Vagina (tissue), 2 donors: ENCODE measurements around the gene DCAKD. TPM values are rescaled to one million over a fixed set of nuclear protein-coding genes. Genes with fewer than 3 reads are reported as not detected.
"Not testable (repeated sequence)": the region's sequence is repeated elsewhere in the genome, so short reads cannot be mapped to it uniquely, and the experiment has no call there.

Source experiments
- DNase-seq, 2 donors: peaks; one replicate each; pipeline ENCODE4 v3.0.0-alpha.2; 2017; ENCODE audit errors: extremely low spot score in 2 of 2
- H3K27ac ChIP-seq: fragments of 200-600 bp; sonication (generic); one replicate; pipeline ENCODE4 v1.5.1; 2019
- H3K27me3 ChIP-seq: fragments of 200-600 bp; sonication (generic); one replicate; pipeline ENCODE4 v1.5.1; 2019
- H3K36me3 ChIP-seq, 2 donors: fragments of 200-600 bp; sonication (generic); one replicate each; pipeline ENCODE4 v1.5.1; 2017 to 2019
- H3K4me1 ChIP-seq: fragments of 200-600 bp; sonication (generic); one replicate; pipeline ENCODE4 v1.5.1; 2019
- H3K4me3 ChIP-seq, 2 donors: fragments of 200-600 bp; sonication (generic); 1 replicate in 1 of 2; 2 replicates in 1 of 2; pipeline ENCODE4 v1.5.1; 2016 to 2019
- H3K9me3 ChIP-seq: fragments of 200-600 bp; sonication (generic); one replicate; pipeline ENCODE4 v1.5.1; 2019
- POLR2A ChIP-seq, 2 donors: fragments of 450-650 bp; IDR thresholded peaks; one replicate each; pipeline ENCODE4 v1.6.1; 2017; ENCODE audit warnings: antibody characterized with exemption in 2 of 2, mild to moderate bottlenecking in 2 of 2, moderate library complexity in 2 of 2
- POLR2AphosphoS5 ChIP-seq, 2 donors: sonication (generic); formaldehyde crosslinking; IDR thresholded peaks; one replicate each; pipeline ENCODE4 v1.9.0; 2017; ENCODE audit warnings: antibody characterized with exemption in 2 of 2, mild to moderate bottlenecking in 2 of 2, low read depth in 1 of 2; ENCODE audit not compliant: insufficient read depth in 1 of 2
- intact Hi-C: fragments of 100-400 bp; cut with DNase I; formaldehyde crosslinking; loops from one replicate; pipeline ENCODE4 v1.15.1; 2023
- total RNA-seq: library from RNA; depleted of rRNA; stranded (reverse); fragments of >200 nt; gene quantifications from one replicate; pipeline ENCODE4 v1.2.3, GENCODE V29; 2016
- TF ChIP-seq, protein P1 (sequence below), 3 experiments: fragments of 450-650 bp in 2 of 3; fragments of 200-600 bp in 1 of 3; sonication (generic) in 1 of 3; IDR thresholded peaks; one replicate each; pipeline ENCODE4 v1.5.1; 2017 to 2019; ENCODE audit warnings: antibody characterized with exemption in 3 of 3, mild to moderate bottlenecking in 2 of 3, moderate library complexity in 2 of 3

DCAKD gene
- total RNA-seq, 1 donor from 2014 or later, result 54.5 TPM

DNA sequence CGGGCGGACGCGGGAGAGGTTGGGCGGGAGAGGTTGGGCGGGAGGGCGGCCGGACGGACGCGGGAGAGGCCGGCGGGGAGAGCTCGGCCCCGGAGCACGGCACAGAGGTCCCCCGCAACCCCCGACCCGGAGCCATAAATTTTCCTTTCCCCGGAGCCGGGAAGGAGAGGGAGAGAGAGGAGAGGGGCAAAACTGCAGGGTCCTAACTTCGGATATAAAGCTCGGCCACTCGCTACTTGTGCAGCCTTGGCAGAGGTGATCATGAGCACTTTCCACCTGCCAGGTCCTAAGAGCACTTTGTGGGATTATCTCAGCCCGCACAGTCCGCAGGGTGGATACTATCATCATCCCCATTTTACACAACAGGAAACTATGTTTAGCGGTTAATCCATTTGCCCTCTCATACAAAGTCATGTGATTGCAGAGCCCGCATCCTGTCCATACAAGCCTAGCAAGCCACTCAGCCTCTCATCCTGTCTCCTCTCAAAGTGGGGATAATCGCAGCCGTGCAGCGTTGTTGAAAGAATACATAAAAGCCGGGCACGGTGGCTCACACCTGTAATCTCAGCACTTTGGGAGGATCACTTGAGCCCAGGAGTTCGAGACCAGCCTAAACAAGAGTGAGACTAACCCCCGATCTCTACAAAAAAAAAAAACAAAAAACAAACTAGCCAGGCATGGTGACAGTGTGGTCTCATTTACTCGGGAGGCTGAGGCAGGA is 780 bp upstream of the DCAKD start:
- Histone ChIP-seq H3K36me3 (no peaks in the 10 kb centered on the region), H3K27ac (peak overlapping the region; percentile 91), H3K9me3 (no peaks in the 10 kb centered on the region), H3K4me3 (peak overlapping the region; percentile 54 to 64), H3K4me1 (peaks cover 31% of the 10 kb centered on the region), H3K27me3 (no peaks in the 10 kb centered on the region)
- DNase-seq, result no peak
- TF ChIP-seq POLR2AphosphoS5 (IDR thresholded peaks at IDR 0.05; ENCODE audit: insufficient read depth in 1 of 2, low read depth in 1 of 2) (peak in 1 of 2 donors; percentile 93), POLR2A (IDR thresholded peaks at IDR 0.05) (peak in 1 of 2 donors; percentile 78)
- TF ChIP-seq, protein P1, sequence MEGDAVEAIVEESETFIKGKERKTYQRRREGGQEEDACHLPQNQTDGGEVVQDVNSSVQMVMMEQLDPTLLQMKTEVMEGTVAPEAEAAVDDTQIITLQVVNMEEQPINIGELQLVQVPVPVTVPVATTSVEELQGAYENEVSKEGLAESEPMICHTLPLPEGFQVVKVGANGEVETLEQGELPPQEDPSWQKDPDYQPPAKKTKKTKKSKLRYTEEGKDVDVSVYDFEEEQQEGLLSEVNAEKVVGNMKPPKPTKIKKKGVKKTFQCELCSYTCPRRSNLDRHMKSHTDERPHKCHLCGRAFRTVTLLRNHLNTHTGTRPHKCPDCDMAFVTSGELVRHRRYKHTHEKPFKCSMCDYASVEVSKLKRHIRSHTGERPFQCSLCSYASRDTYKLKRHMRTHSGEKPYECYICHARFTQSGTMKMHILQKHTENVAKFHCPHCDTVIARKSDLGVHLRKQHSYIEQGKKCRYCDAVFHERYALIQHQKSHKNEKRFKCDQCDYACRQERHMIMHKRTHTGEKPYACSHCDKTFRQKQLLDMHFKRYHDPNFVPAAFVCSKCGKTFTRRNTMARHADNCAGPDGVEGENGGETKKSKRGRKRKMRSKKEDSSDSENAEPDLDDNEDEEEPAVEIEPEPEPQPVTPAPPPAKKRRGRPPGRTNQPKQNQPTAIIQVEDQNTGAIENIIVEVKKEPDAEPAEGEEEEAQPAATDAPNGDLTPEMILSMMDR (IDR thresholded peaks at IDR 0.05), result no peak
- intact Hi-C loops, result loop anchor here (5.0 kb wide), 1 partner anchor 45 kb away; no protein-coding TSS in a partner anchor

DNA sequence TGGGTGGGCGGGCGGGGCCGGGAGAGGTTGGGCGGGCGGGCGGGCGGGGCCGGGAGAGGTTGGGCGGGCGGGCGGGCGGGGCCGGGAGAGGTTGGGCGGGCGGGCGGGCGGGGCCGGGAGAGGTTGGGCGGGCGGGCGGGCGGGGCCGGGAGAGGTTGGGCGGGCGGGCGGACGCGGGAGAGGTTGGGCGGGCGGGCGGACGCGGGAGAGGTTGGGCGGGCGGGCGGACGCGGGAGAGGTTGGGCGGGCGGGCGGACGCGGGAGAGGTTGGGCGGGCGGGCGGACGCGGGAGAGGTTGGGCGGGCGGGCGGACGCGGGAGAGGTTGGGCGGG is 254 bp upstream of the DCAKD start:
- not testable (repeated sequence) for H3K9me3 ChIP-seq, H3K36me3 ChIP-seq, DNase-seq, H3K27me3 ChIP-seq
- peak overlapping the region; percentile 54 to 64 for H3K4me3 ChIP-seq
- peaks cover 34% of the 10 kb centered on the region for H3K4me1 ChIP-seq
- intact Hi-C loops, result loop anchor here (5.0 kb wide), 1 partner anchor 46 kb away; no protein-coding TSS in a partner anchor
- peak overlapping the region; percentile 91 for H3K27ac ChIP-seq

DNA sequence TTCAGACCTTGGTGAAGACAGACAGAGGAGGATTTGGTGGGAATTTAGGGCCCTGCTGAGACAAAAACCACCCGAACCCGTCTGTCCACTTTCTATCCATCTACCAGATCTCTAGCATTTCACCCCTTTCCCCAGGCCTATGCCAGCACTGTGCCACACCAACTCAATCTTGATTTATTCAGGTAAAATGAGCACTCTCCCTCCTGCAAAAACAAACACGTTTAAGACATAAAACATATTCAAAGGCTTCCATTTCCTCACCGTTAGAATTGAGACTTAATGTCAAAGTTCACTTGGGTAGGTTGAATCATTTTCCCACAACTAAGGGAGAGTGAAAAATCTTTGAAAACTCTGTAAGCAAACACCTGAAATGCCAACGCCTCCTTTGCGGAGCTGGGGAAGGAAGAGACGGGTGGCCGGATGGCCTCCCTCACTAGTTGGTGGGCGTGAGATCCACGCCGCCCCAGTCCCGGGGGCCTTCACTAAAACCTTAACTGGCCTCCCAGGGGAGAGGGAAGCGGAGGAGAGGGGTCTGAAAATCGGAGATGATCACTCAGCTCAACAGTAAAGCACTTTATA is 862 bp downstream of the DCAKD start:
- TF ChIP-seq, protein P1 (IDR thresholded peaks at IDR 0.05), result no peak
- no peak for TF ChIP-seq POLR2A (IDR thresholded peaks at IDR 0.05)
- TF ChIP-seq POLR2AphosphoS5 (IDR thresholded peaks at IDR 0.05; ENCODE audit: insufficient read depth in 1 of 2, low read depth in 1 of 2), result no peak
- Histone ChIP-seq H3K27me3 (no peaks in the 10 kb centered on the region), H3K4me1 (peaks cover 45% of the 10 kb centered on the region), H3K27ac (peak overlapping the region; percentile 95), H3K9me3 (no peaks in the 10 kb centered on the region), H3K36me3 (no peaks in the 10 kb centered on the region), H3K4me3 (peak overlapping the region; percentile 69 to 73)
- intact Hi-C loops, result loop anchor here (5.0 kb wide), 1 partner anchor 47 kb away; no protein-coding TSS in a partner anchor
- no peak for DNase-seq

DNA sequence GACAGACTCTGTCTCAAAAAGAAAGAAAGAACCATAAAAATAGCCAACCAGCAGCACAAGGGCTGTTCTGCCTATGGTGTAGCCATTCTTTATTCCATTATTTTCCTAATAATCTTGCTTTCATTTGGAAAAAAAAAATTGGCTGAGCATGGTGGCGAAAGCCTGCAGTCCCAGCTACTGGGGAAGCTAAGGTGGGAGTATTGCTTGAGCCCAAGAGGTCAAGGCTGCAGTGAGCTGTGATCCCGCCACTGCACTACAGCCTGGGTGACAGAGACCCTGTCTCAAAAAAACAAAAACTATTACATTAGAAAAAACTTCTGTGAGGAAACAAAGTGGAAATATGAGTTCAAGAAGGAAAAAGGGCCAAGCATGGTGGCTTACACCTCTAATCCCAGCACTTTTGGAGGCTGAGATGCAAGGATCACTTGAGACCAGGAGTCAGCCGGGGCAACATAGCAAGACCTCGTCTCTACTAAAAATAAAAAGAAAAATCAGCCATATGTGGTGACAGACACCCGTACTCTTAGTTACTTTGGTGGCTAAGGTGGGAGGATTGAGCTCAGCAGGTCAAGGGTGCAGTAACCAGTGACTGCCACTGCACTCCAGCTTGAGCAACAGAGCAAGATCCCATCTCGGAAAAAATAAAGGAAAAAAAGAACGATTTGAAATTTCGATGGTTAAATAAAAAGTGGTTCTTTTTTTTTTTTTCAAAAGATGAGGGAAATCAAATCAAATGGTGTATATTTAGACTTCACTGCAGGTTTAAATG is 2.5 kb downstream of the DCAKD start:
- TF ChIP-seq POLR2AphosphoS5 (IDR thresholded peaks at IDR 0.05; ENCODE audit: insufficient read depth in 1 of 2, low read depth in 1 of 2), result no peak
- TF ChIP-seq, protein P1 (IDR thresholded peaks at IDR 0.05), result no peak
- DNase-seq, result no peak
- Histone ChIP-seq H3K9me3 (no peaks in the 10 kb centered on the region), H3K4me1 (peaks cover 60% of the 10 kb centered on the region), H3K27me3 (no peaks in the 10 kb centered on the region), H3K27ac (peak overlapping the region; percentile 65), H3K4me3 (no peak overlapping the region), H3K36me3 (no peaks in the 10 kb centered on the region)
- intact Hi-C loops, result no loop called here

DNA sequence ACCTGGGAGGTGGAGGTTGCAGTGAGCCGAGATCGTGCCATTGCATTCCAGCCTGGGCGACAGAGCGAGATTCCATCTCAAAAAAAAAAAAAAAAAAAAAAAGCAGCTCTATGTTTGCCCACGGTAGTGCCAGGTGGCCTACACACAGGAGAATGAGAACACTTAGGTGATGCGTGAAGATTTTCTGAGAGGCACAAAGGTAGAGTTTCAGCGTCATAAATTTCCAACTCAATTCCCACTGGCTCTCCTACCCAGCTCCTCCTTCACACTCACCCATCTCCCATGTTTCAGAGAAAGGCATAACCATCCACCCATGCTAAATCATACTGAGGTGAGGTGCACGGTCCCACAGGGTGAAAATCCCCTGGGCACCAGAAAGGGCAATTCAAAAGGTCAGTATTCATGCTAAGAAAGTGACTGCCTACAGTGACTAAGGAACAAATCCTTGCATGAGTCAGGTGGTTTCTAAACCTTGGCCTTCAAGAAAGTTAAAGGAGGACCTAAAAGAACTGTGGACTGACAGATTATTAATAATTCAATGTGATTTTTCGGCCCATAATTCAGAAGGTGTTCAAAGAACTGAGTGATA is 4.8 kb downstream of the DCAKD start:
- no peaks in the 10 kb centered on the region for H3K27me3 ChIP-seq
- DNase-seq, result no peak
- no peaks in the 10 kb centered on the region for H3K36me3 ChIP-seq
- no peak overlapping the region for H3K4me3 ChIP-seq
- H3K4me1 ChIP-seq, result peaks cover 71% of the 10 kb centered on the region
- intact Hi-C loops, result no loop called here
- no peak for TF ChIP-seq POLR2A (IDR thresholded peaks at IDR 0.05)
- TF ChIP-seq, protein P1 (IDR thresholded peaks at IDR 0.05), result no peak
- no peak for TF ChIP-seq POLR2AphosphoS5 (IDR thresholded peaks at IDR 0.05; ENCODE audit: insufficient read depth in 1 of 2, low read depth in 1 of 2)
- peak overlapping the region; percentile 61 for H3K27ac ChIP-seq
- no peaks in the 10 kb centered on the region for H3K9me3 ChIP-seq
